Endometrial microvascular endothelial cells (primary cell): Measurements from ENCODE around the gene NUPR1. TPM values are rescaled to one million over a fixed set of nuclear protein-coding genes. Genes with fewer than 3 reads are reported as not detected.
"Not testable (repeated sequence)": the region's sequence is repeated elsewhere in the genome, so short reads cannot be mapped to it uniquely, and the experiment has no call there.

Source experiments
- in situ Hi-C: cut with HindIII; loops from 2 replicates; pipeline ENCODE4 v1.10.0; 2017; ENCODE audit warnings: low sequenced_read_pairs, low pct_unique_long_range_greater_than_20kb; ENCODE audit errors: inconsistent ontology term
- total RNA-seq: library from RNA; depleted of rRNA; stranded (reverse); fragments of >200 nt; gene quantifications from one replicate; pipeline ENCODE4 v1.2.3, GENCODE V29; 2015; ENCODE audit errors: inconsistent ontology term

NUPR1 gene, protein sequence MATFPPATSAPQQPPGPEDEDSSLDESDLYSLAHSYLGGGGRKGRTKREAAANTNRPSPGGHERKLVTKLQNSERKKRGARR
- 0.56 TPM for total RNA-seq

DNA sequence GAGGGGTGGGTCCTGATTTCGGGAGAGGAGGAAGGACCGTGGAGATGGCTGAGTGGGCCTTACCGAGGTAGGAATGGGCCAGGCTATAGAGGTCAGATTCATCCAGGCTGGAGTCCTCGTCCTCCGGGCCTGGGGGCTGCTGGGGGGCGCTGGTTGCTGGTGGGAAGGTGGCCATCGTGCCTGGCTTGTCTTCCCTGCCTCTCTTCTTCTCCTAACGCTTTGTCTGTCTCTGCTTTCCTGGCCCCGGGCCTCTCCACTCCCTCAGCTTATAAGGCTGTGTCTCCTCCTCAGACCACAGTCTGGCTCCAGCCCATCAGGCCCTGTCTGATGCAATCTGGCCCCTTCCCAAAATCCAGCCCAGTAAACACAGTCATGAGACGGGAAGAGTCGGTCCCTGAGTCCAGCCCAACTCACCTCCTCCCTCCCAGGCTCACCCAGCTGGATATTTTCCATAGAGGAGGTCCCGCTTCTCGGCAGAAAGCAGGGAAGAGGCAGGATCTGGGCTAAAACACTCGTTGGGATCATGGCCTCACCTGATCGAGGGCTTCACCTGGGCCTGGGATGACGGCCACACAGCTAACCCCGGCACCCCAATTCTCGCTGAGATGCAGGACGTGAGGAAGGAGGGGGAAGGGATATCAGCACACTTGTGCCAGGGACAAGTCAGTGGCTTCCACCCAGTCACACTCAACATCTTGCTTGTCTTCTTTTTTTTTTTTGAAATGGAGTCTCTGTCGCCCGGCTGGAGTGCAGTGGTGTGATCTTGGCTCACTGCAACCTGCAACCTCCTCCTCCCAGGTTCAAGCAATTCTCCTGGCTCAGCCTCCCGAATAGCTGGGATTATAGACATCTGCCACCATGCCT is at the start of gene NUPR1:
NUPR1 (minus strand) TSS at position 242 of the 864 bp plus-strand sequence; CDS start at position 175, 67 bp downstream.
- in situ Hi-C loops: no loop called here

DNA sequence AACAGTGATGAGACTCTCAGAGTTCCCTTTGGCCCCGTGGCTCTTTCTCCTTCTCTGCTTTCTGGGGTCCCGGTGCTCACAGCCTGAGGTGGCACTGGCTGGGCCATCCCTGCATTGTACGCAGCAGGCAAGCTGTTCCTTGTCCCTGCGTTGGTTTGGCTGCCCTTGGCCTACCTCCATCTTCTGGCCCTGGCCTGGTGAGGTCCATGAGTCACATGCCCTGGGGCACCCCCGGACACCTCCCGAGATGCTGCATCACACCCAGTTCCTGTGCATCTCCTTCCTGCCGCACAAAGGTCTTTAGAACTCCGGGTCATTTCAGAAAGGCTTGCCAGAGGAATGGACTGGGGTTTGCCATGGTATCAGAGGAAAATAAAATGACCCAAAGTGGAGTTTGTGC is 48.6 kb upstream of the NUPR1 start:
- in situ Hi-C loops: no loop called here

DNA sequence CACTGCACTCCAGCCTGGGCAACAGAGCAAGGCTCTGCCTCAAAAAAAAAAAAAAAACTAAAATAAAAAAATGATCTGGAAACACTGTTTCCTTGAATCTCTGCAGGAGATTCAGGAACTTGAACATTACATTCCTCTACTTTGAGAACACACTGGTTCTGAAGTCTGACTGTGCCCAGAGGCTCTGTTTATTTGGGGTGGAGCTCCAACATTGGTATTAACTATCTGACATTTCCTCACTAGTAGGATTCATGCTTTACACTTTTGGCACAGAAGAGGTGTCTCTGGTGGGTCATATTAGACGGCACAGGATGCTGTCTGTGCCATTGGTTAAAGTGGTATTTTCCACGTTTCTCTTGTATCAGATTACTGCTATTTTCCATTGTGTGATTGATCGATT is 47.7 kb upstream of the NUPR1 start:
- in situ Hi-C loops: no loop called here

DNA sequence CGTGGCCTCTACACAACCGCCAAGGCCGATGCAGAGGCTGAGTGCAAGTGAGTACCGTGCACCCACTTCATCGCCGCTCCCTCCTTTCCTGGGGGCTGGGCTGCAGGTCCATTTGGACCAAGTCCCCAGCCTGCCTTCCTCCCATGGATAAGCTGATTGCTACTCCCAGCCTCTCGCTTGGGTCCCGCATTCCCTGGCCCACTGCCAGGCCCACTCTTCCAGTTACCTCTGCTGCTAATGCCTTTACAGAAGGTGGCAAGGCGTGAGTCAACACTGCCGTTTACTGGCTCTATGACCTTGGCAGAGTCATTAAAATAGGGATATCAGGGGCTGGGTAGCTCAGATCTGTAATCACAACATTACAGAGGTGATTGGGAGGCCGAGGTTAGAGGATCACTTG is 46.9 kb upstream of the NUPR1 start:
- in situ Hi-C loops: no loop called here

DNA sequence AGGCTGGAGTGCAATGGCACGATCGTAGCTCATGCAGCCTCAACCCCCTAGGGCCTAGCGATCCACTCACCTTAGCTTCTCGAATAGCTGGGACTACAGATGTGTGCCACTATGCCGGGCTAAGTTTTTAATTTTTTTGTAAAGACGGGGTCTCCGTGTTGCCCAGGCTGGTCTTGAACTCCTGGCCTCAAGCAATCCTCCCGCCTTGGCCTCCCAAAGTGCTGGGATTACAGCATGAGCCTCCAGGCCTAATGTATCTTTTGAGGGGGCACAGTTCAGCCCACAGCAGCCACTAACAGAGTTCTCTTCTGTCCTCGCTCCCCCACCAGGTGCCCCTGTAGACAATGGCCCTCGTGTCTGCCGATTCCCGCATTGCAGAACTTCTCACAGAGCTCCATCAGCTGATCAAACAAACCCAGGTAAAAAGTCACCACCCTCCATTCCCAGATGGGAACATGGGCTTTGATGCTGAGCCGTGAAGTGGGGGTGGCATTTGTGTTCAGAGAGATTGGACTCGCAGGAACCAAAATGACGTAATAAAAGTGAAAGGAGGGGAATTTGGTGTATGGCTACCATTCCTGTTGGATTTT is 42.0 kb upstream of the NUPR1 start:
- in situ Hi-C loops: no loop called here

DNA sequence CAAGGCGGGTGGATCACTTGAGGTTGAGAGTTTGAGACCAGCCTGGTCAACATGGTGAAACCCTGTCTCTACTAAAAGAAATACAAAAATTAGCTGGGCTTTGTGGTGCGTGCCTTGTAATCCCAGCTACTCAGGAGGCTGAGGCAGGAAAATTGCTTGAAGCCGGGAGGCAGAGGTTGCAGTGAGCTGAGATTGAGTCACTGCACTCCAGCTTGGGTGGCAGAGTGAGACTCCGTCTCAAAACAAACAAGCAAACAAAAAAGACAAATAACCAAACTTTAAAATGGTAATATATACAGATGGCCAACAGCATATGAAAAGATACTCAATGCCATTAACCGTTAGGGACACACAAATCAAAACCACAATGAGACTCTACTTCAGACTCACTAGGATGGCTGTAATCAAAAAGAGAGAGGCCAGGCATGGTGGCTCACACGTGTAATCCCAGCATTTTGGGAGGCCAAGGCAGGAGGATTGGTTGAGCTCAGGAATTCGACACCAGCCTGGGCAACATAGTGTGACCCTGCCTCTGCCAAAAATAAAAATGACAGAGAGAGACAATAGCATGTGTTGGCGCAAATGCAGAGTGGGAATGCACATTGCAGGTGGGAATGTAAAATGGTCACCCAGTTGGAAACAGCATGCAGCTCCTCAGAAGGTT is 36.8 kb upstream of the NUPR1 start:
- in situ Hi-C loops: no loop called here

DNA sequence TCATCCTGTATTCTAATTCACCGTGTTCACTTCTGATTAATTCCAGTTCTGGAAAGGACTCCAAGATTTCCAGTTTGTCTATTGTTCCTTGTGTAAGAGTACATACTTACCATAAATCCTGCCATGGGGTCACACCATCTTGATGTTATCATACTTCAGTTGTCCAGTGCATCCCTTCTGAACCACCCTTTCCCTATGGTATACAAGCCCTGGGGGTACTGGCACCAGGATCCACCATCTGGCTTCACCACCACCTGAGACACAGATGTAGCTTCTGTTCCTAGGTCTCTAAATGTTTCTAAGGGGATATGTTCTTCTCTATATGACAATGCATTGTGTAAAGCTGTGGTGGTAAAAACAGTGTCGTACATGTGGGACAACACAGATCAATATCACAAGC is 36.2 kb upstream of the NUPR1 start:
- in situ Hi-C loops: no loop called here

DNA sequence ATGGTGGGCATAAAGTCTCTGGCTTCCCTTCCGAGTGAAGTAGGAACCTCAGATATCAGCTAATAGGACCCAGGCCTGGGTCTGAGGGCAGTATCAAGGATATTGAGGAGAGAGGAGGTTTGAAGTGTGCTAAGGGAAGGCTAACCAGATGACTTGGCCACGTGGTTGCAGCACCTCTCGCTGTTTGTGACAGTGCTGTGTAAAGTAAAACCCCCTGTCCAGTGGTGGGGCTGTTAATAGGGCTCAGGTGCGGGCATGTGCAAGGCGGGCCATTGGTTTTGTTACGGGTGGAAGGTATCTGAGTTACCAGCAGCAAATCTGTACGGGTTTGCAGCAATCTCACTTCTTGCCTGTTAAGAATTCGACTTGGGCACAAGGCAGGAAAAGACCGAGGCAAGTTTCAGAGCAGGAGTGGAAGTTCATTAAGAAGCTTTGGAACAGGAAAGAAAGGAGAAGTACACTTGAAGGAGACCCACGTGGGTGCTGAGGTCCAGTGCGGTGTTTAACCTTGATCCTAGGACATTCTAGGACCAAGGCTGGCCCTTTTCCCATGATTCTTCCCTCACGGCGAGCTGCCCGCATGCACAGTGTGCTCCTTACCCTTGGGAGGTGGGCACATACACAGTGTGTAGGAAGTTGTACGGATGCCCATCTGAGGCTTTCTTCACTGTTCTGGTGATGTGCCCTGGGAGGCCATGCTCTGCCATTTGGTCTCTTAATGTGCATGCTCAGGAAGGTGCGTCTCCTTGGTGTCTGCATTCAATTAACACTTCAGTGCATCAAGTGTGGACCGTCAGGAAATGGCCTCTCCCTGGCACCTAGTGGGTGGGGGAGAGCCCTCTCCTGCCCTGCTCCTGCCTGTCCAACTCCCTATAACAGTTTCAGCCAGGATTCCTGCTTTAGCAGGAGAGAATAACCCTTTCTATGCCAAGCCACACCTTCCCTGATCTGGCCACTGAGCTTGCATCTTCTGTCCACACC is 35.3 kb upstream of the NUPR1 start:
- in situ Hi-C loops: no loop called here

DNA sequence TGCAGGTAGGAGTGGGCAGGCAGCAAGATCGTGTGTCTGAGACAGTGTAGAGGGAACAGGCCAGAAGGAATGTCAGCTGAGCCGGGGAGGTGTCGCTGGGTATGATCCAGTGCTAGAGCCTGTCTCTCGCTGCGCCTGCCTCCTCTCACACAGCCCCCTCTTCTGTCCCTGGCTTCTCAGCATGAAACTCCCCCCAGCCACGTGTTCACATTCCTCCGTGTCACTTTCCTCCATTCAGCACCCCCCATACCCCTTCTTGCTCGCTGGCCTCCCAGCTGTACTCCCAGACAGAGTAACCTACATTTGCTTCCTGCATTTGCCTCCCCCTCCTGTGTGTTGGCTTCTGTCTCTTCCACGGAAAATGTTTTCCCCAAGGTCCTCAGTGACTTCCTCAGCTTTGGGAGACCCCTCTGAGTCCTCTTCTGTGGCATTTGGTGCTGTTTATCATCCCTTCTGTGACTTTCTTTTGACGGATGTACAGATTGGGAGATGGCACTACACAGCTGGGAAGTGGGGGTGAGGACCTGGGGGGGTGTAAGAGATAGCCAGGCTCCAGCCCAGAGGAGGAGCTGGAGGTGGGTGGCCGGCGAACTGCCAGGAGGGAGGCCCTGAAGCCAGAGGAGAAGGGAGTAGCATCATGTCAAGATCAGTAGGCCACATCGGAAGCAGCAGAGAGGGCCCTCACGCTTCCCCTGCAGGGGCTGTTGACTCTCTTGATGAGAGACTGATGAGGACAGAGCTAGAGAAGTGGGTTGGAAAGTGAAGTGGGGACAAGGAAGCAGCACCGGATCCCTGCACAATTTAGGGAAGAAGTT is 34.1 kb upstream of the NUPR1 start:
- in situ Hi-C loops: no loop called here

DNA sequence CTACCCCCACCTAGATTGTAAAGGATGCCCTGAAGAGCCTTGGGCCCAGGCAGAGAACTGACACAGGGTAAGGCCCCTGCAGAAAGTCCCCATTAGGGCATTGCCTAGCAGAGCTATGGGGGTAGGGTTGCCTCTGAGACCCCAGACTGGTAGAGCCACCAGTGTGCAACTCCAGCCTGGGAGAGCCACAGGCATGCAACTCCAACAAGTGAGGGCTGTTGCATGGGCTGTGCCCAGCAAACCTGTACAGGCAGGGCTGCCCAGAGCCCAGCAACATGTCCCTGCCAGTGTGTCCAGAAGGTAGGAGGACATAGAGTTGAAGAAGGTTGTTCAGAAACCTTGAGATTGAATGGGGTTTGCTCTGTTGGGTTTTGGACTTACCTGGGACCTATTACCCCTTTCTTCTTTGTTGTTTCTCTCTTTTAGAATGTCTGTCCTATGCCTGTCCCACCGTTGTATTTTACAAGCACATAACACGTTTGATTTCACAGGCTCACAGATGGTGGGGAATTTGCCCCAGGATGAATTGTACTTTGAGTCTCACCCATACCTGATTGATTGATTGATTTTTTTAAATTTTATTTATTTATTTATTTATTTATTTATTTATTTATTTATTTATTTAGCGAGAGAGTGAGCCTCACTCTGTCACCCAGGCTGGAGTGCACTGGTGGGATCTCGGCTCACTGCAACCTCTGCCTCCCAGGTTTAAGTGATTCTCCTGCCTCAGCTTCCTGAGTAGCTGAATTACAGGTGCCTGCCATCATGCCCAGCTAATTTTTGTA is 31.4 kb upstream of the NUPR1 start:
- in situ Hi-C loops: no loop called here

DNA sequence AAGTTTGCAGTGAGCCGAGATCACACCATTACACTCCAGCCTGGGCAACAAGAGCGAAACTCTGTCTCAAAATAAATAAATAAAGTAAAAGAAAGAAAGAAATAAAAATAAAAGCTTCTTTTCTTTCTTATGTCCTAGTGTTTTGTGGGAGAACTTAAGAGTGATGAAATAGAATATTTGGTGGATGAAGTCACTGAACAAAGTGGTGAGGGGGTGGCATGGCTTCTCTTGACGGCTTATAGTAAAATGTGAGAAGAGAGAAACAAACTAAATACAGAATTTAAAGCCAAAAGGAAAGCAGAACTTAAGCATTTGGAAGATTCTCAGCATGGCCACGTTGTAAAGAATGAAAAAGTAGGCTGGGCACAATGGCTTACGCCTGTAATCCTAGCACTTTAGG is 30.2 kb upstream of the NUPR1 start:
- in situ Hi-C loops: no loop called here

DNA sequence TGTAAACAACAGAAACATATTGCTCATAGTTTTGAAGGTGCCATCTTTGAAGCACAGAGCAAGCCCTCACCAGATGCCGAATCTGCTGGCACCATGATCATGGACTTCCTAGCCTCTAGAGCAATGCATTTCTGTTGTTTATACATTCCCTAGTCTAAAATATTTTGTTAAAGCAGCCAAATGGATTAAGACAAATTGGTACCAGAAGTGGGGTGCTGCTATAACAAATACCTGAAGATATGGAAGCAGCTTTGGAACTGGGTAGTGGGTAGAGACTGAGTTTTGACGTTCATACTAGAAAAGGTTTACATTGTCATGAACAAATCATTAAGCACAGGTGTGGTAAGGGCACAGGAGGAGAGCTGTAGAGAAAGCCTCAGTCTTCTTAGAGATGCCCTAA is 28.5 kb upstream of the NUPR1 start:
- in situ Hi-C loops: no loop called here

DNA sequence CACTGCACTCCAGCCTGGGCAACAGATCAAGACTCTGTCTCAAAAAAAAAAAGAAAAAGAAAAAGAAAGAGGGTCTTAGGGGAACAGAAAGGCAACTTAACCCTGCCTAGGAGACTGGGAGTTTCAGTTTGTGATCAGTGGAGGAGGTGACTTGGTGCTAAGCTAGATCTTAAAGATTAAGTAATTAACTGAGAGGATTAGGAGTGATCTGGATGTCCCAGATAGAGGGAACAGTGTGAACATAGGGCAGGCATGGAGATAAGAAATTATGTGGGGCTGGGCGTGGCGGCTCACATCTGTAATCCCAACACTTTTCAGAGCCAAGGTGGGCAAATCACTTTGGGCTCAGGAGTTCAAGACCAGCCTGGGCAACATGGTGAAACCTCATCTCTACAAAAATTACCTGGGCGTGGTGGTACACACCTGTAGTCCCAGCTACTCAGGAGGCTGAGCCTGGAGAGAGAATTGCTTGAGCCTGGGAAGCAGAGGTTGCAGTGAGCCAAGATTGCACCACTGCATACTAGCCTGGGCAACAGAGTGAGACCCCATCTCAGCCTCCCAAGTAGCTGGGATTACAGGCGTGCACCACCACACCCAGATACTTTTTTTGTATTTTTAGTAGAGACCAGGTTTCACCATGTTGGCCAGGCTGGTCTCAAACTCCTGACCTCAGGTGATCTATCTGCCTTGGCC is 27.6 kb upstream of the NUPR1 start:
- in situ Hi-C loops: not testable (repeated sequence)

DNA sequence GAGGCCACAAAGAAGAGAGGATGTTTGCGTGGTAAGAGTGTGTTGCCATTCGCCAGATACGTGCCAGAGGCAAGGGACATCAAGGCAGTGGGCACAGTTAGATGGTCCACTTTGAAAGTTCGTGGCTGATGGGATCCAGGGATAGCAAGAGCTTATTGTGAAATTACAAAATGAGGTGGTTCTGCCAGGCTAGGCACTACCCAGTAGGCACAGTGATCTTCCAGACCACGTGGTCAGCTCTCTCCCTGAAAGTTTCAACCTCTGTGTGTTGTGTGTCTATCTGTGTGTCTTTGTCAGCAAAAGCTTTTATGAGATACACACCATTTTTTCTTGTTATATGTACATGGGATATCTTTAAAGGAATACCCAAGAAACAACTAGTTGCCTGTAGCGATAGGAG is 24.4 kb upstream of the NUPR1 start:
- in situ Hi-C loops: no loop called here

DNA sequence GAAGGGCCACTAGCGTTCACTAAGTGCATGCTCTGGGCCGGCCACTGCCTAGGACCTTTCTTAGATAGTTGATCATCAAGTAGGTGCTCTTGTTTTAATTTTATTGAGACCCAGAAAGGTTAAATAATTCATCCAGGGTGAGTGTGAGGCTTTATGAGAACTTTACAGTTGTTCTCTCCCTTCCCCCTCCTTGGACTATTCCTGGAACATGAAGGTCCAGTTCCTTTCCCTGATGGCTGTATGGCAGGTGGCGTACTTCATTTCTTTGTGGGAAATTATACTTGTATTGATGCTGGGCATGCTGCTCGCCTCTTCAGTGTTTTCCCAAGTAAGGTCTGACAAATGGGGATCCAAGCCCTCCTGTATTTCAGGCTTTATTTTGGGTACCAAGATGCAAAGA is 23.4 kb upstream of the NUPR1 start:
- in situ Hi-C loops: no loop called here

DNA sequence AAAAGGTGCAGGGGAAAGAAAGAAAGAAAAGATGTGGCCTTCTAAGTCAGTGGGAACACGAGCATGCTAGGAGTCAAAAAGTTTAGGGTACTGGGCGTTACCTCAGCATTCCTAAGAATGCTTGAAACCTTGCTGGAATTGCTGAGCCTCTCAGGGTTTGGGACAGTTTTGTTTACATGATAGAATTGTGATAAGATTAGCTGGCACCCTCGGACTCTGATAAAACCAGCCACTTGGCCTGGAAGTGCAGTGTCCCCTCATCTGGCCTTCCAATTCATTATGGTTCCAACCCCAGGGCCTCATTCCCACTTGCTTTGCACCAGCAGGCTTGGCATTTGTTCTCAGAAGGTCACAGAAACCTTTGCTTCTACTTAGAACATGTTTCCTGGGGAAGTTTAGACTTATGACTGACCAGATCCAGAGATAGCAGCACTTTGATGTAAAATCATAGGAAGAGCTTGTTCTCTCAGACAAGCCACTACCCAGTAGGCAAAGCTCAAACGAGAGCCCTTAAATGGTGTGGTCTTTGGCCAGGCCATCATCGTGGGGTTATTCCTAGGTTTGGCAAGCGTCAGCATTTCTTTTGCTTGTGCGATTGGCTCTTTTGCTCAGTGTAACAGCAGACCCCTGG is 22.9 kb upstream of the NUPR1 start:
- in situ Hi-C loops: no loop called here
